ENCODE measurements around the gene THAP3. TPM values are rescaled to one million over a fixed set of nuclear protein-coding genes. Genes with fewer than 3 reads are reported as not detected.

The THAP3 gene
- total and polyA plus RNA-seq, 9 of the 15 experiments (the other 6 are each of a cell fraction or from before 2014, with no cell fraction given): 1.9 to 31.2 (median 18.2) TPM

- TF ChIP-seq CHAMP1 (IDR thresholded peaks at IDR 0.05) (no peak), STAG1 (CRISPR knock-in tag; IDR thresholded peaks at IDR 0.05; ENCODE audit: borderline replicate concordance) (no peak; the same call in 1 of the 2 replicates), RB1 (IDR thresholded peaks at IDR 0.05; ENCODE audit: low read depth) (peak; percentile 71; the same call in 1 of the 2 replicates), POLR2A (conservative IDR thresholded peaks at IDR 0.05) (no peak; the same call in 1 of the 2 replicates), HNRNPUL1 (IDR thresholded peaks at IDR 0.05; ENCODE audit: low read length) (no peak), ZNF253 (CRISPR knock-in tag; conservative IDR thresholded peaks at IDR 0.05) (no peak), FOSL1 (tag; conservative IDR thresholded peaks at IDR 0.05) (no peak), KLF13 (tag; IDR thresholded peaks at IDR 0.05; ENCODE audit: borderline replicate concordance, low read depth) (0 out of 2 replicates have a peak, but pooled peaks have one; percentile 11), HEY1 (CRISPR knock-in tag; IDR thresholded peaks at IDR 0.05; ENCODE audit: borderline replicate concordance) (no peak), NCOA6 (IDR thresholded peaks at IDR 0.05) (no peak), ZBTB34 (CRISPR knock-in tag; IDR thresholded peaks at IDR 0.05) (no peak; the same call in 1 of the 2 replicates), SMARCA4 (IDR thresholded peaks at IDR 0.05) (no peak), ZNF398 (CRISPR knock-in tag; IDR thresholded peaks at IDR 0.05) (no peak), JUN (IDR thresholded peaks at IDR 0.05; ENCODE audit: borderline replicate concordance, low read depth, low read length) (peak; percentile 8; the same call in 1 of the 2 replicates), JUN (CRISPR knock-in tag; IDR thresholded peaks at IDR 0.05; ENCODE audit: borderline replicate concordance) (no peak), STAT5B (CRISPR knock-in tag; IDR thresholded peaks at IDR 0.05) (no peak), PRPF4 (IDR thresholded peaks at IDR 0.05; ENCODE audit: insufficient read depth, low read depth, low read length, poor library complexity, severe bottlenecking) (no peak), RFX5 (IDR thresholded peaks at IDR 0.05; ENCODE audit: low read depth, low read length) (no peak), SP2 (IDR thresholded peaks at IDR 0.05; ENCODE audit: extremely low read depth, low read depth, low read length, poor library complexity, severe bottlenecking) (no peak), MTA3 (IDR thresholded peaks at IDR 0.05; ENCODE audit: borderline replicate concordance) (0 out of 2 replicates have a peak, but pooled peaks have one; percentile 22), BHLHE40 (IDR thresholded peaks at IDR 0.05; ENCODE audit: low read length) (peak; percentile 40), ZNF23 (CRISPR knock-in tag; IDR thresholded peaks at IDR 0.05) (no peak)
Observed at GRCh38 chr1:6601923-6602668, 22.6 kb upstream of the THAP3 start (continued).

Data from K562 (cell line).